ENCODE measurements around the gene PDZD7.

GRCh38 chr10:101022967-101023705 is 7.8 kb downstream of the PDZD7 start:
- TF ChIP-seq CTCF (IDR thresholded peaks at IDR 0.05) (no peak), POLR2A (IDR thresholded peaks at IDR 0.05) (no peak), EP300 (IDR thresholded peaks at IDR 0.05) (no peak)

Measured in ovary (tissue), 3 donors.